Testis (tissue), 2 donors: ENCODE data around the gene RASA4B.
"Not testable (repeated sequence)": the region's sequence is repeated elsewhere in the genome, so short reads cannot be mapped to it uniquely, and the experiment has no call there.

ENCODE experiments used
- POLR2A ChIP-seq: fragments of 450-650 bp; IDR thresholded peaks from one replicate; pipeline ENCODE4 v1.6.1; 2017; ENCODE audit warnings: antibody characterized with exemption, mild to moderate bottlenecking, moderate library complexity
- TF ChIP-seq, protein P1 (sequence below), 3 experiments: fragments of 450-650 bp in 2 of 3; fragments of 200-600 bp in 1 of 3; sonication (generic) in 1 of 3; IDR thresholded peaks; one replicate each; pipeline ENCODE4 v1.5.1; 2016 to 2019; ENCODE audit warnings: antibody characterized with exemption in 3 of 3, mild to moderate bottlenecking in 2 of 3, moderate library complexity in 1 of 3

DNA sequence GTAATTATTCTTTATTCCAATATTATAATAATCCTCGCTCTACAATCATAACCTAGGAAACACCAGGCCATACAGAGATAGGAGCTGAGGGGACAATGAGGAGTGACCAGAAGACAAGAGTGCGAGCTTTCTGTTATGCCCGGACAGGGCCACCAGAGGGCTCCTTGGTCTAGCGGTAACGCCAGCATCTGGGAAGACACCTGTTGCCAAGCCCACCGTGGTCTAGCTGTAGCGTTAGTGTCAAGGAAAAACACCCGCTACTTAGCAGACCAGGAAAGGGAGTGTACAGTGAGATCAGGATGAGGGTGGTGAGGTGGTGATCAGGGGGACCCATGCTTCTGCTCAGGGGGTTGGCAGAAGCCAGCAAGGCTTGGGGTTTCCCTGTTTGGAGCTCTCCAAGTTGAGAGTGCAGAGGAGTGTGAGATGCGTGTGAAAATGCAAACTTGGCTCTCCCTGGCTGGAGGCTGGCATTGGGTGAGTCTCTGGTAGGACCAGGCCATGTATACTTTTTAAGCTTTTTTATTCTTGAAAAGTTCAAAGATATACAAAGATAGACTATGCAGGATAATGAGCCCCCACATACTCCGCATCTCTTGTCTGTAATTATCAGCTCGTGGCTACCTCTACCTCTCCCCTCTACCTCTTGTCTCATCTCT lies 37.5 kb downstream of the RASA4B start:
- not testable (repeated sequence) for TF ChIP-seq POLR2A
- TF ChIP-seq, protein P1, sequence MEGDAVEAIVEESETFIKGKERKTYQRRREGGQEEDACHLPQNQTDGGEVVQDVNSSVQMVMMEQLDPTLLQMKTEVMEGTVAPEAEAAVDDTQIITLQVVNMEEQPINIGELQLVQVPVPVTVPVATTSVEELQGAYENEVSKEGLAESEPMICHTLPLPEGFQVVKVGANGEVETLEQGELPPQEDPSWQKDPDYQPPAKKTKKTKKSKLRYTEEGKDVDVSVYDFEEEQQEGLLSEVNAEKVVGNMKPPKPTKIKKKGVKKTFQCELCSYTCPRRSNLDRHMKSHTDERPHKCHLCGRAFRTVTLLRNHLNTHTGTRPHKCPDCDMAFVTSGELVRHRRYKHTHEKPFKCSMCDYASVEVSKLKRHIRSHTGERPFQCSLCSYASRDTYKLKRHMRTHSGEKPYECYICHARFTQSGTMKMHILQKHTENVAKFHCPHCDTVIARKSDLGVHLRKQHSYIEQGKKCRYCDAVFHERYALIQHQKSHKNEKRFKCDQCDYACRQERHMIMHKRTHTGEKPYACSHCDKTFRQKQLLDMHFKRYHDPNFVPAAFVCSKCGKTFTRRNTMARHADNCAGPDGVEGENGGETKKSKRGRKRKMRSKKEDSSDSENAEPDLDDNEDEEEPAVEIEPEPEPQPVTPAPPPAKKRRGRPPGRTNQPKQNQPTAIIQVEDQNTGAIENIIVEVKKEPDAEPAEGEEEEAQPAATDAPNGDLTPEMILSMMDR (IDR thresholded peaks at IDR 0.05): peak in 1 of 3 experiments; percentile 35
